K562 (cell line): ENCODE results near the gene DENND6A. TPM values are rescaled to one million over a fixed set of nuclear protein-coding genes. Genes with fewer than 3 reads are reported as not detected.

ENCODE experiments used
- CTBP1 ChIP-seq: fragments of 450-650 bp; IDR thresholded peaks from 2 replicates; pipeline ENCODE4 v1.6.1; 2016; ENCODE audit warnings: borderline replicate concordance
- ETS1 ChIP-seq: conservative IDR thresholded peaks from 2 replicates; pipeline ENCODE4 v1.6.1; 2011; ENCODE audit warnings: low read depth, mild to moderate bottlenecking, low read length; ENCODE audit not compliant: control insufficient read depth
- ETS2 ChIP-seq: IDR thresholded peaks from 2 replicates; pipeline ENCODE4 v1.6.1; 2016; ENCODE audit warnings: borderline replicate concordance, missing genetic modification characterization, mild to moderate bottlenecking, moderate library complexity, missing compliant biosample characterization; ENCODE audit not compliant: poor library complexity, severe bottlenecking
- GTF3C2 ChIP-seq: IDR thresholded peaks from 3 replicates; pipeline ENCODE4 v1.6.1; 2011; ENCODE audit warnings: borderline replicate concordance, mild to moderate bottlenecking, moderate library complexity; ENCODE audit not compliant: insufficient read length; ENCODE audit errors: extremely low read depth
- SAFB ChIP-seq: fragments of 200-400 bp; formaldehyde crosslinking; IDR thresholded peaks from 2 replicates; pipeline ENCODE4 v1.6.1; 2017; ENCODE audit warnings: low read depth, low read length, borderline replicate concordance
- ZFP1 ChIP-seq: fragments of 450-650 bp; formaldehyde crosslinking; IDR thresholded peaks from 2 replicates; pipeline ENCODE4 v1.4.0; 2020; ENCODE audit warnings: mild to moderate bottlenecking, mixed read lengths
- ZNF23 ChIP-seq: fragments of 250-450 bp; sonication (Bioruptor Pico); IDR thresholded peaks from 2 replicates; pipeline ENCODE4 v1.4.0; 2020; ENCODE audit warnings: mild to moderate bottlenecking
- ZNF407 ChIP-seq: fragments of 450-650 bp; IDR thresholded peaks from 2 replicates; pipeline ENCODE4 v1.6.1; 2016; ENCODE audit warnings: low read depth
- polyA plus RNA-seq, 8 experiments: library from polyadenylated mRNA; depleted of rRNA in 4 of 8; stranded (reverse) in 5 of 8; unstranded in 3 of 8; fragments of >200 nt; fragmentation: Nextera tagmentation in 2 of 8; fragmentation: Illumina TruSeq in 1 of 8; extraction: Ambion mirVana in 2 of 8; extraction: Trizol in 1 of 8; gene quantifications; 2 replicates each; pipeline versions ENCODE4 v1.2.1 to v1.2.3, GENCODE V29; 2011 to 2014; ENCODE audit warnings: inconsistent platforms in 1 of 8, missing spikeins in 1 of 8
- total RNA-seq, 7 experiments: library from RNA; depleted of rRNA in 6 of 7; stranded (reverse); fragments of >200 nt in 6 of 7; fragmentation: Illumina TruSeq in 2 of 7; extraction: Trizol in 2 of 7; gene quantifications; 2 replicates each; pipeline versions ENCODE4 v1.2.1 to v1.2.3, GENCODE V29; 2011 to 2021; ENCODE audit warnings: low replicate concordance in 1 of 7

Gene DENND6A
- total and polyA plus RNA-seq, 9 of the 15 experiments (the other 6 are each of a cell fraction or from before 2014, with no cell fraction given): 1.5 to 12.7 (median 7.1) TPM

GRCh38 chr3:57727106-57727505 lies 34.2 kb upstream of the DENND6A start (continued):
- TF ChIP-seq ZNF407 (no peak), ZFP1 (no peak), CTBP1 (no peak), ETS2 (tag) (no peak), ETS1 (no peak), GTF3C2 (no peak), SAFB (no peak), ZNF23 (CRISPR knock-in tag) (no peak)
